Tibial artery (tissue), 4 donors: ENCODE data around the gene TCAF2.
"Not testable (repeated sequence)": the region's sequence is repeated elsewhere in the genome, so short reads cannot be mapped to it uniquely, and the experiment has no call there.

ENCODE experiments used
- DNase-seq, 2 donors: peaks; one replicate each; pipeline ENCODE4 v3.0.0-alpha.2; 2019
- H3K27ac ChIP-seq, 2 donors: fragments of 200-600 bp; sonication (generic) in 1 of 2; 1 replicate in 1 of 2; 2 replicates in 1 of 2; pipeline ENCODE4 v1.5.1; 2018 to 2019; ENCODE audit warnings: mild to moderate bottlenecking in 1 of 2
- H3K27me3 ChIP-seq, 2 donors: fragments of 200-600 bp; sonication (generic) in 1 of 2; one replicate each; pipeline versions ENCODE4 v1.5.1 to v1.6.0; 2016 to 2019
- H3K36me3 ChIP-seq, 3 donors: fragments of 200-600 bp; sonication (generic) in 2 of 3; one replicate each; pipeline ENCODE4 v1.5.1; 2016 to 2019; ENCODE audit warnings: mild to moderate bottlenecking in 2 of 3
- H3K4me1 ChIP-seq, 4 donors: fragments of 200-600 bp; sonication (generic) in 2 of 4; 1 replicate in 3 of 4; 2 replicates in 1 of 4; pipeline ENCODE4 v1.5.1; 2016 to 2019
- H3K4me3 ChIP-seq, 2 donors: fragments of 200-600 bp; sonication (generic) in 1 of 2; 1 replicate in 1 of 2; 2 replicates in 1 of 2; pipeline ENCODE4 v1.5.1; 2018 to 2019; ENCODE audit warnings: mild to moderate bottlenecking in 2 of 2
- H3K9me3 ChIP-seq, 3 donors: fragments of 200-600 bp; sonication (generic) in 1 of 3; one replicate each; pipeline ENCODE4 v1.5.1; 2016 to 2019
- intact Hi-C: fragments of 100-400 bp; cut with DNase I; formaldehyde crosslinking; loops from one replicate; pipeline ENCODE4 v1.15.0; 2023; ENCODE audit warnings: low total_unique reads
- TF ChIP-seq, protein P1 (sequence below), 2 experiments: fragments of 200-600 bp in 1 of 2; fragments of 450-650 bp in 1 of 2; IDR thresholded peaks; one replicate each; pipeline ENCODE4 v1.5.1; 2017 to 2019; ENCODE audit warnings: antibody characterized with exemption in 2 of 2, mild to moderate bottlenecking in 1 of 2, moderate library complexity in 1 of 2

Gene TCAF2

DNA sequence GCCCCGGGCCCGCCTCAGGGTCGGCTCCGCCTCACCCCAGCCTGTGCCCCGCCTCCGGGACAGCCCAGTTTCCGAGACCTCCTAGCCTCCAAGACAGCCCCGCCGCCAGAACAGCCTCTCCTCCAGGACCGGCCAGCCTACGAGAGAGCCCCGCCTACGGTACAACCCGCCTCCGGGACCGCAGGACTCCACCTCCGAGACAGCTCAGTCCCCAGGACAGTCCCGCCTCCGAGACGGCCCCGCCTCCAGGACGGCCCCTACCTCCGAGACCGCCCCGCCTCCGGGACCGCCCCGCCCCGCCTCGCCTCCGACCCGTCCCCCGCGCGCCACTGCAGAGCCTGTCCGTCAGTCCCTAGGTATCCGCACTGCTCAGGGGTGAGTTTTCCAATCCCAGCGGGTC, at the start of gene TCAF2:
Gene TCAF2 (plus strand): TSS at position 329 of the 400 bp plus-strand sequence.
- peak within 1 kb of the TSS; percentile 37 to 48 for H3K4me3 ChIP-seq
- intact Hi-C loops, H3K9me3 ChIP-seq, H3K27me3 ChIP-seq, H3K27ac ChIP-seq, H3K36me3 ChIP-seq, H3K4me1 ChIP-seq: not testable (repeated sequence)
- DNase-seq: peak; percentile 84 to 88

DNA sequence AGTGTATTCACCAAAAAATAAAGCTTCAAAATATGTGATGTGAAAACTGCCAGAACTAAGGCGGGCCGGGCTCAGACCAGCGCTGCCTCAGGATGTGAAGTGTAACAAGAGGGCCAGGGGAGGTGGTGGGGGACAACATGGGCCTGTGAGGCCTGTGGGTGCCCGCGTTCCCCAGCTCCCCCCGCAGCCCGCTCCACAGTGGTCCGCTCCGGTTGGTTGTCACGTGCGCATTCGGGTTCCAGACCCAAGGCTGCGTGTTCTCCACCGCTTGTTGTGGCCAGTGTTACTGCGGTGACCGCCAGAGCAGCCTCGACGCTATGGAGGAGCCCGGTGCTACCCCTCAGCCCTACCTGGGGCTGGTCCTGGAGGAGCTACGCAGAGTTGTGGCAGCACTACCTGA, 49.3 kb upstream of the TCAF2 start, which contains the start of gene CTAGE15:
Gene CTAGE15 (plus strand): TSS at position 301 of the 400 bp plus-strand sequence. CDS start 17 bp downstream, at position 318.
- DNase-seq, H3K9me3 ChIP-seq, H3K27me3 ChIP-seq, H3K27ac ChIP-seq, H3K36me3 ChIP-seq, H3K4me1 ChIP-seq, intact Hi-C loops, H3K4me3 ChIP-seq: not testable (repeated sequence)

DNA sequence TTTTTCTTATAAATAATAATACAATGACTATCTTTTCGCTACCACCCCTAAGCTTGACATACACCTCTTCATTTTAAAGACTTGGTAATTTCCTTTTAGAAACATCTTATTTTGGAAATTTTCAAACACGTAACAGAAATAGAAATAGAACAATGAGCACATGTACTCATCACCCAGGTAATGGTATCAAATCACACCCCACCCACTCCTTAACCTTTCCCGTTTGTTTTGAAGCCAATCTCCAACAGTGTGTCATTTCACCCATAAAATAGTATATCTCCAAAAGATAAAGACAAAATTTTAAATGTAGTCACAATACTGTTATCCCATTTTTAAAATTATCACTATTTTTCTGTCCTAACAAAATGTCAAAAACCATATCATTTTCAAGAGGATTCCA, 32.6 kb upstream of the TCAF2 start:
- intact Hi-C loops, H3K36me3 ChIP-seq, H3K27ac ChIP-seq, DNase-seq, H3K27me3 ChIP-seq, H3K4me3 ChIP-seq, H3K9me3 ChIP-seq, H3K4me1 ChIP-seq: not testable (repeated sequence)

DNA sequence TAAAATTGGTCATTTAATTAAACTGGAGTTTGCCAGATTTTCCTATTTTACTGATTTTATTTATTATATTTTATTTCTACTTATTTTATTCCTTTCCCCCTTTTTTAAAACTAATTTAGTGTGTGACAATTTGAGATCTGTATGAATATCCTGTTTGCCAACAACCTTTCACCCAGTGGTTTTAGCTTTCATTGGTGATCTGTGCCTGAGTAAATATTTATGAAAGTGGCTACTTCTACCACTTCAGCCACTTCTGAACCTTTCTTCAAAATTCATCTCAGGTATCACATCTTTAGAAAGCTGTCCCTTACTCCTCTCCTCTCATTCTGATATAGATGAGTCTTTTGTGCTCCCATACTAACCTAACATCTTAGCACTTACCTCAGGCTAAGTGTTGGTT, 30.9 kb upstream of the TCAF2 start:
- H3K36me3 ChIP-seq, H3K27ac ChIP-seq, DNase-seq, H3K9me3 ChIP-seq, H3K4me1 ChIP-seq, H3K4me3 ChIP-seq, intact Hi-C loops, H3K27me3 ChIP-seq: not testable (repeated sequence)

- H3K36me3 ChIP-seq, intact Hi-C loops, H3K4me1 ChIP-seq, H3K27me3 ChIP-seq, H3K9me3 ChIP-seq, H3K4me3 ChIP-seq, H3K27ac ChIP-seq: not testable (repeated sequence)
- peak in 1 of 2 donors; percentile 53 for DNase-seq
These were observed 22.7 kb upstream of the TCAF2 start for GRCh38 chr7:143598086-143598485.

GRCh38 chr7:143603549-143603948, 17.2 kb upstream of the TCAF2 start:
- H3K4me3 ChIP-seq, DNase-seq, H3K9me3 ChIP-seq, H3K4me1 ChIP-seq, H3K36me3 ChIP-seq, intact Hi-C loops, H3K27me3 ChIP-seq, H3K27ac ChIP-seq: not testable (repeated sequence)

GRCh38 chr7:143606088-143606487, 14.7 kb upstream of the TCAF2 start:
- intact Hi-C loops, H3K36me3 ChIP-seq, H3K4me1 ChIP-seq, H3K4me3 ChIP-seq, H3K27ac ChIP-seq, DNase-seq, H3K27me3 ChIP-seq, H3K9me3 ChIP-seq: not testable (repeated sequence)

DNA sequence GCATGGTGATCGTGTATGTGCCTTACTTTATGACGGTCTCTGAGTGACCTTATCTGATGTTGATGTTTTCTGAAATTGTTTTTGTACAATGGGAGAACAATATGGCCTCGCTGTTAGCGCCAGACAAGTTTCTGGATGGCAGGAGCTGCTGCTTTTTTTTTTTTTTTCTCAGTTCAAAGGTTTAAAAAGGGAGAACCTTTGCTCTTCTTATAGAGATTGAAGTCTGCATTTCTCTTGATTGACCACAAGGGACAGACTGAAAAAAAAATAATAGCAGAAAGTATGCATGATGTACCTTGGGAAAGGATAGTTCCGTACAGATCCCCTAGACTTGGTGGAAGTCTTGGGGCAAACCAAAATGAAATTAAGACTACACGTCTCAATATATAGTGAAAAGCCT, 5.2 kb upstream of the TCAF2 start:
- H3K36me3 ChIP-seq, H3K4me3 ChIP-seq, intact Hi-C loops, H3K27ac ChIP-seq, H3K27me3 ChIP-seq, H3K9me3 ChIP-seq, DNase-seq, H3K4me1 ChIP-seq: not testable (repeated sequence)

DNA sequence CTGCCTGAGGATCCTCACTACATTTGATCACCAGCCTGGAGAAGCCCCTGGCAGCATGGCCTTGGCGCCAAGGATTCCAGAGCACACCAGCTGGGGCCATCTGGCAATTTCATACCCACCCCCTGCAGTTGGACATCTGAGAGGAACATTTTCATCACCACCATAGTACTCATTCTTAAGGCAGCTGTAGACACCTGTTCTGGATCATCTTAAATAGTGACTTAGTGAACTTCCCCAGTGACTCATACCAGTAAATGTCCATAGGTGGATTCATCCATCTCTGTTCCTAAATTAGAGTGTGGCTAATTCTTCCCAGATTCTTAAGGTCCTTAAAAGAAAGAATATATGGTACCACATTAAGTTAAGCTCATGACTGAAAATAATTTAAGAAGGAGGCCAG, 3.6 kb upstream of the TCAF2 start:
- H3K27me3 ChIP-seq, DNase-seq, H3K9me3 ChIP-seq, intact Hi-C loops, H3K4me3 ChIP-seq, H3K27ac ChIP-seq, H3K36me3 ChIP-seq, H3K4me1 ChIP-seq: not testable (repeated sequence)

- H3K36me3 ChIP-seq, H3K27me3 ChIP-seq, H3K9me3 ChIP-seq, intact Hi-C loops, H3K27ac ChIP-seq, H3K4me1 ChIP-seq: not testable (repeated sequence)
- peak overlapping the region in 1 of 2 donors; percentile 41 for H3K4me3 ChIP-seq
- TF ChIP-seq, protein P1, sequence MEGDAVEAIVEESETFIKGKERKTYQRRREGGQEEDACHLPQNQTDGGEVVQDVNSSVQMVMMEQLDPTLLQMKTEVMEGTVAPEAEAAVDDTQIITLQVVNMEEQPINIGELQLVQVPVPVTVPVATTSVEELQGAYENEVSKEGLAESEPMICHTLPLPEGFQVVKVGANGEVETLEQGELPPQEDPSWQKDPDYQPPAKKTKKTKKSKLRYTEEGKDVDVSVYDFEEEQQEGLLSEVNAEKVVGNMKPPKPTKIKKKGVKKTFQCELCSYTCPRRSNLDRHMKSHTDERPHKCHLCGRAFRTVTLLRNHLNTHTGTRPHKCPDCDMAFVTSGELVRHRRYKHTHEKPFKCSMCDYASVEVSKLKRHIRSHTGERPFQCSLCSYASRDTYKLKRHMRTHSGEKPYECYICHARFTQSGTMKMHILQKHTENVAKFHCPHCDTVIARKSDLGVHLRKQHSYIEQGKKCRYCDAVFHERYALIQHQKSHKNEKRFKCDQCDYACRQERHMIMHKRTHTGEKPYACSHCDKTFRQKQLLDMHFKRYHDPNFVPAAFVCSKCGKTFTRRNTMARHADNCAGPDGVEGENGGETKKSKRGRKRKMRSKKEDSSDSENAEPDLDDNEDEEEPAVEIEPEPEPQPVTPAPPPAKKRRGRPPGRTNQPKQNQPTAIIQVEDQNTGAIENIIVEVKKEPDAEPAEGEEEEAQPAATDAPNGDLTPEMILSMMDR (IDR thresholded peaks at IDR 0.05): peak in 1 of 2 experiments; percentile 58
- DNase-seq: peak; percentile 77 to 84
These were observed 716 bp upstream of the TCAF2 start for GRCh38 chr7:143620058-143620457.

GRCh38 chr7:143621175-143621574, 401 bp downstream of the TCAF2 start:
- H3K27me3 ChIP-seq, H3K4me1 ChIP-seq, DNase-seq, intact Hi-C loops, H3K9me3 ChIP-seq, H3K27ac ChIP-seq, H3K36me3 ChIP-seq: not testable (repeated sequence)
- H3K4me3 ChIP-seq: peak overlapping the region; percentile 37 to 48

DNA sequence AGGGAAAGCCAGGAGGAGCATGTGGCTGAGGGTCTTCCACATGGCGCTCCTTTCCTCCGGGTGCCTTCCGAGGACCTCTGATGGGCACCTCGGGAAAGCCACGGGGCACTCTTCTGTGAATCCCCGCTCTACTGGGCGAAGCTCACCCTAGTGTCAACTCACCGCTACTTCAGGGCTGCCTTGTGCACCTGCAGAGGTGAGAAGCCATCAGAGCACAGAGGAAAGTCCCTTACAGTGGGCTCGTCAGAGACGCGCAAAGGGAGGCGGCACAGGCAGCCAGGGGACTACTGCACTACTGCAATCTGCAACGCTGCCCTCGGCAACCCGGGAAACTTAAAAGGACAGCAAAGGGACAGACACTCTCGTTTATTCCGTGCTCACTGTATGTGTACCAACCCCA, 1.4 kb downstream of the TCAF2 start:
- H3K4me3 ChIP-seq, H3K36me3 ChIP-seq, H3K27me3 ChIP-seq, DNase-seq, H3K27ac ChIP-seq, H3K9me3 ChIP-seq, H3K4me1 ChIP-seq, intact Hi-C loops: not testable (repeated sequence)

- H3K4me3 ChIP-seq, intact Hi-C loops, H3K36me3 ChIP-seq, H3K27me3 ChIP-seq, H3K4me1 ChIP-seq, H3K9me3 ChIP-seq, H3K27ac ChIP-seq, DNase-seq: not testable (repeated sequence)
These were observed 9.9 kb downstream of the TCAF2 start for GRCh38 chr7:143630653-143631052.

DNA sequence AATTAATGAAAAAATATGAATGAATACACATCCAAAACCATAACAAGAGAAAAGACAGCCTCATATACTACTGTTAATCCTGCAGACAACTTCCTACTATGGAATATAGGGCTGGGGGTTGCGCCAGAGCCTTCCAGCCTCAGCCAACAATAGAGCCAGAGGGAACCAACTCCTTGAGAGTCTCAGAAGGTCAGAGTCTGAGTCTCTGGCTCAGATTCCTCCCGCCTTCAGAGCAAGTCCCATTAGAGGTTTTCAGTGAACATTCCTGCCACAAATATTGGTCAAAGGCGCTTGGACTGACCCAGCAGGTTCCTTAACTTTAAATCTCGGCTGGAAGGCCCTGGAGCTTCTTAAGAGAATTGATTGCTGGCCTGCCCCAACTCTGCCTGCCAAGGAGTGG, 11.7 kb downstream of the TCAF2 start:
- H3K27ac ChIP-seq, DNase-seq, H3K4me1 ChIP-seq, H3K4me3 ChIP-seq, H3K9me3 ChIP-seq, intact Hi-C loops, H3K36me3 ChIP-seq, H3K27me3 ChIP-seq: not testable (repeated sequence)
